IPS DF 19.7 (cell line): ENCODE data around the gene SHISAL1.
"Not testable (repeated sequence)": the region's sequence is repeated elsewhere in the genome, so short reads cannot be mapped to it uniquely, and the experiment has no call there.

Source experiments
- DNase-seq: peaks from one replicate; pipeline ENCODE4 v3.0.0-alpha.2; 2013; ENCODE audit warnings: low read depth, low spot score

The SHISAL1 gene

GRCh38 chr22:44328762-44329161, 16.0 kb upstream of the SHISAL1 start:
- no peak for DNase-seq

DNA sequence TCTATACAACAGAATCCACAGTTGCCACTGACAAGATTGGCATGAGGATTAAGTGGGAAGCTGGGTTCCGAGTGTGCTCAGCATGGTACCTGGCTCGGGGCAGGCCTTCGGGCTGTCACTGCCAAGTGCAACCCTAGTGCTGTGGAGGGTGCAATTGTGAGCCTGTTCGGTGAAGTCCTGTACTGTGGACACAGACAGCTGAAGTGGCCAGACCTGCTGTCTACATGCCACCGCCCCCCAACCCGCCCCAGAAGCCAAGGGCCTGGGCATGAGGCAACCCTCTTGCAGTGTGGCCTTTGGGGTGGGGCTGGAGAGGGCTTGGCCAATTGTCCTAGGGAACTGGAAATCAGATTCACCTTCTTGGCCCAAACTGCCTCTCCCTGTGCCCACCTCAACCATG, 15.6 kb upstream of the SHISAL1 start:
- DNase-seq = no peak

GRCh38 chr22:44326491-44326885, 13.7 kb upstream of the SHISAL1 start:
- DNase-seq = no peak

DNA sequence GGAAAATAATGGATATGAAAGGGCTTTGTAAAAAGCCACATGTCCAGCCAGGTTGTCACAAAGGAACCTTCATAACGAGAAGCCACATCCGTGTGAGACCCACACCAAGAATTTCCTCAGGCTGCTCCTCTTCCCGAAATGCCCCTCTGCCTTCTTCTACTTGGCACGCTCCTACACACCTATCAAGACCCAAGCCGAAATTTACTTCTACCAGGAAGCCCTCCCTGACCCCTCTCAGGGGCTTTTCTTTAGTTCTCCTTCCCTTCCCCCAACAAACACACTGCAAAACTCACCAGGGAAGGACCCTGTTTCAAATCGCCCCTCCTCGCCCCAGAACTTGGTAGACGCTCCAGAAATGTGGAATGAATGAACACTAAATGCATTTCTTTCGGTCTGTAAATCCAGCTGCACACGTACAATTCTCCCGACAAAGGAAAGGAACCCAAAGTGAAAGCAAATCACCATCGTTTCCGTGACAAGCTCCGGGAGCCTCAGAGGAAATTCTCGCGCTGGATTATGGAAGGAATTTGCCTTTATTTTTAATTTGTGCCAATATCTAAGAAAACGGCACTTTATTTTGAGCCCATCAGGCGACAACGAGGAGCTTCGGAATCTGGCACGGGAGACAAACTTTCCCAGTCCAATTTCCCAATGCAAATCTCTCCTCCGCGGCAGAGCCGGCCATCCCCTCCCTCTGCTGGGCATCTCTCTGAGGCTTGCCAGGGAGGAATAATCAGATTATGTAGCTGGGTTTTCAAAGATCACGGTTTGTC, 13.2 kb upstream of the SHISAL1 start:
- DNase-seq = no peak

- not testable (repeated sequence) for DNase-seq
Measured at GRCh38 chr22:44323140-44323790, 10.5 kb upstream of the SHISAL1 start.

DNA sequence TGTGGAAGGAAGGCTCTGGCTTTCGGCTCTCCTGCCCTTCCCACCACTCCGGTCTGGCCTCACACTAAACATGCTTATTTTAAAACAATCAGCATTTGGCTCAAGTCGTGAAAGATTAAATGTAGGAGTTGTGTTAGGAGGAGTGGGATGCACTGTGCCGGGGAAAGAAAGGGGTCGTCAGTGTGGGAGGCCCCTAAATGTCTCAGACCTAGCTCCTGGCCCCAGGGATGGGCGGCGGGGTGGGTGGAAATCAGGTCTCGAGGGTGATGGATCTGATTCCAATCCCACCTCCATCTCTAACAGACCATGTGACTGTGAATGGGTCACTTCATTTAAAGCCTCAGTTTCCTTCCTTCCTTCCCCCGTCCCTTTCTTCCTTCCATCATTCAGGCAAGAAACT, 6.9 kb upstream of the SHISAL1 start:
- DNase-seq = no peak

GRCh38 chr22:44318751-44319150, 6.0 kb upstream of the SHISAL1 start:
- no peak for DNase-seq

- DNase-seq = no peak
Measured at GRCh38 chr22:44317886-44318637, 5.3 kb upstream of the SHISAL1 start.

DNA sequence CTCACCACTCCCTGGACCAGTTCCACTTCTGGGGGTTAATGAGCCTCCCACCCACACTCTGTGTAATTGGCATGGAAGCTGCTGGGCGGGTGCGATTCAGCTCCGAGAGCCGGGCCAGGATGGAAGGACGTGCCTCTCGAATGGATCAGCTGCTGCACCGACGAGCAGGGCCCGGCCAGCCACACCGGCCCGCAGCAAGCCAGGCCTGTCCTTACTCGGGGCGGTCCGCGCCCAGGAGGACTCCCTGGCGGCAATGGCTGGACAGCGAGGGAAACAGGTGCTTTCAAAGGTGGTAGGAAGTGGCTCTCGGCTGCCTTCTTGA, 4.3 kb upstream of the SHISAL1 start:
- no peak for DNase-seq

DNA sequence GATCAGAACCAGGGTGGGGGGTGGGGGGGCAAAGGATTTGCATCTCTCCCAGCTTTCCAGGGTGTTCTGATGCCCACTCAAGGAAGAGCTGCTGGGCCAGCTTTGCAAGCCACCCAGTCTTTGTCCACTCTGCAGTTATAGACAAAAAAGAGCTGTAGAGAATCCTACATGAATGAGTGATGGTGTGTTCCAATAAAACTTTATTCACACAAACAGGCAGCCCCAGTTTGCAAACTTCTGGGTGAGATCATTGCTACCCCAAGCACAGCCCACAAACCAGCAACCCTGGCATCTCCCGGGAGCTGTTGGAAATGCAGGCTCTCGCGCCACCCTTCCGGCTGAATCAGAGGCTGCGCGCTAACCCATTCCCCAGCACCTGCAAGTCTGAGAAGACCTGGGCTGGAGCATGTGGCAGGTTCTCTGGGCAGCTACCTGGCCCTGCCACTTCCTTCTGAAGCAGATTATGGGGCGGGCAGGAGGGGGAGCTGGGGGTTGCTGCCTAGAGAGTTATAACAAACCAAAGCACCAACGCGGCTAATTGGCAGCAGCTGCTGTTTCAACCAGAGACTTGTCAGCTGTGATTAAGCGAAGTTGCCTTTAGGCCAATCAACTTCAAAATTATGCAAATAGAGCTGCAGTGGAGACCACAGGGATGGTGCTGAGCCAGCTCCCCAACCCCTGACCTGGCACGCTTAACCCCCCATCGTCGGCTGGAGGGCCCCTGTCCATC, 3.8 kb upstream of the SHISAL1 start:
- DNase-seq = no peak

DNA sequence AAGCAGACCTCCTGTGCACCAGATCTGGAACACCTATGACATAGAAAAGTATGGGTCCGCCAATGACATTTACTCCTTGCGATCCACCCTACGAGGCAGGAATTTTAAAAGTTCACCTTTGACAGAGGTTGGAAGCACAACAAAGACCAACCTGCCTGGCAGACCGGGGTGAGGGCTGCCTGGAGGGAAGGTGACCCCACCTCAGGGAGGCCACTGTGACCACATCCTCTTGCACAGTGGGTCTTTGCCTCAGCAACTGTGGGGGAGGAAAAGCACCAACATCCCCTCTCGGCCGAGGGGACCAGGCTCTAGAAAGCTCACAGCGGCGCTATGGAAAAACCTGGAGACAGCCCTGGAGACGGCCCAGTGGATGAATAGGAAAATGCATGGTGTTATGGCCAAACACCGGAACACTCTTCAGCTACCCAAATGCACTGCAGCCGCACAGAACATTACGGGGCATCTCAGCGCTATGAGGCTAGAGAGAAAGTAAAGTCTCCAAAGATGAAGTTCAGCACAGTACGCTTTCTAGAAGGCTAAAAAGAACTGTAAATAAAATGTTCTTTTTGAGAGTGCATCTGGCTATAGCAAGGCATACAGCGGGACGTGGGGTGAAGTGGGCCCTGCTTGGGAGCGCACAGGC, 1.8 kb upstream of the SHISAL1 start:
- DNase-seq = no peak

DNA sequence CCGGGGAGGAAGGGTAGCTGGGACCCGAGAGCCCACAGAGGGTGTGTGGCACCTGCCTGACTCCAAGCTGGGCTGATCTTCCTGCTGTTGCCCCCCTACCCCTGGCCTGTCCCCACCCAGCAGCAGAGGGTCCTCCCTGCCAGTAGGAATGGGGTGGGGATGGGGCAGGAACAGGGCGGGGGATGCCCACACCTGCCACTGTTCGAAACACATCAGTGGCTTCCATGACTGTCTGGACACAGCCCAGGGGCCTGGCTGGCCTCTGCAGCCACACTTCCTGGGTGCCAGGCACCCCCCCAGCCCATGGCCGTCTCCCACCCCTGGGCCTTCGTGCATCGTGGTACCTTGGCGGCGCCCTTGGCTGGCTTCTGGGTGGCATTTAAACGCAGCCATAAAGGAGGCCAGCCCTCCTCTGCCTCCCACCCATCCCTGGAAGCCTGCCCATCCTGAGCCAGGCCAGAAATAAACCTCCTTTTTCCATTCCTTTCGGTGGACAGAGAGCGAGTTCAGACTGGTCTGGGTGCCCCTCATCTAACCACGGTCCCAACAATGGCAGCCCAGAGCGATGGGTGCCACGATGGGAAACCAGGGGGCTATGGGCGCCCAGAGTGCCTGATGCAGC, 745 bp upstream of the SHISAL1 start:
- no peak for DNase-seq

DNA sequence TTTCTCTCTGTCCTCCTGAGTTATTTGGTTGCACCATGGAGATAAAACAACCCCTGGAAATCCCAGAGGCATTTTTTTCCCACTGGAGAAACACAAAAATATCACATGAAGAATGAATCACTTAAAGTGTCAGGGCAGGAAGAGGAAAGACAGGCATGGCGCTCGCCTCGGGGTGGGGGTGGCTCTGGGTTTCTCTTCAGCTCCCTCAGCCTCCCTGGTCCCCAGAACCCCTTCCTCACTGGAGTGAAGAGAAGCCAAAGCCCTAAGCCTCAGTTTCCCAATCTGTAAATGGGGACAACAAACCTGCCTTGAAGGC, 938 bp downstream of the SHISAL1 start:
- no peak for DNase-seq

DNA sequence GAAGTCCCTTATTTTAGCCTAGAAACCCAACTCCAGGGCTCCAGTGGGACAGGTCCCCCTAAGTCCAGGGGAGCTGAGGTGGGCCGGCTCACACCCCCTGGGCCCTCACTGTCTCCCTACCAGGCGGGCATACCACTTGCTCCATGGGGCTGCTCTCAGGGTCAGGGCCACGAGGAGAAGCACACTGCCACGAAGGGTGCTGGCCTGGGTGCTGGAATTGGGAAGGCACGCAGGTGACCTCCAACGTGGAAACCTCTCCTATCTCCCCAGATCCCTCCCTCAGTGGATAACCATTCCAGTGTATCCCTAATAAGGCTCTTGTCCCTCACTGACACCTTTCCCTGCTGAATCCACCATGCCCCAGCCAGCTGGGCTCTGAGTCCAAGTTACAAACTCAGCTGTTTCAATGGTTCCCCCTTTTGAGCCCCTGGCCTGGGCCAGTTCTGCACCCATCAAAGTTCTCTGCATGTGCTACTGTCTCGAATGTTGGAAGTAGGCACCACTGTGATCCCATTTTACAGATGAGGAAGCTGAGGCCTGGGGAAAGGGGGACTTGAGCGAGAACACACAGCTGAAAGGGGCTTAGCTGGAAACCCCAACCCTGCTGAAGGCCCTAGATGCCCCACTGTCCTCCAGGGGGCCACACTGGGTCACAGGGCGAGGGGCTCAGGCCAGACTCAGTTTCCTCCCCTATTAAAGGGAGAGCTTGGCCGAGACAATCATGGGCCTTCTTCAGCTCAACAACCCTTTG, 1.5 kb downstream of the SHISAL1 start:
- no peak for DNase-seq

- no peak for DNase-seq
Measured at GRCh38 chr22:44309647-44310046, 3.1 kb downstream of the SHISAL1 start.

DNA sequence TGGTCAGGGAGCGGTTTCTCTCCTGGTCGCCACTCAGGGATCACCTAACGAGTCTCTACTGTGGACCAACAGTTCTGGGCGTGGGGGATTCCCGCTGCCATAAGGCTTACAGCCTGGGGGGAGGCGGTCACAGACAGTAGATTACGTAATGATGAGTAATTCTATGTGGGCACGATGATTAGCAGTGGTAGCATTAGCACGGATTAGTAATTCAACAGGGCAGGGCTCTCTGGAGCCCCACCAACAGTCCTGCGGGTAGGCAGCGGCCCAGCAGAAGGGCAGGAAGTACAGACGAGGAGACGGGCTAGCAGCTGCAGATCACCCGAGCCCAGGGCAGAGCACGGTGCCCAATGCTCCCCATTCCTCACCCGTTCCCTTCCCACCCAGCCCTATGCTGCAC, 3.6 kb downstream of the SHISAL1 start:
- DNase-seq = no peak

GRCh38 chr22:44307509-44308169, 5.1 kb downstream of the SHISAL1 start:
- DNase-seq = no peak

DNA sequence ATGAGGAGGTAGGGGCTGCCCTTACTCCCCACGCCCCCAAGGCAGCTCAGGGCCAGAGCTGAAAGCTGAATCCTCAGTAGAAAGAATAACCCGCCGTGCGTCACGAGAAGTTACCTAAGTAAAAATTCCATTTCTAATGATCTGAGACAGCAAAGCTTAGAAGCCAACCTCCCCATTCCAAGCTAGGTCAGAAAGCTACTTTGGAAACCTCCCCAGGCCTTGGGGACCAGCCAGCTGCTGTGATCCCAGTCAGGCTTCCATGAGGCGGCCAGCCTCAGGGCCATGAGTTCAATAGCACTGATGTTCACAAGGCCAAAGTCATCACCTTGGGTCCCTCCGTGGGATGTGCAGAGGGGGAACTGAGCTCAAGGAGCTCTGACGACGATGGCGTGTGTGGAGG, 6.9 kb downstream of the SHISAL1 start:
- no peak for DNase-seq

GRCh38 chr22:44305455-44305854, 7.3 kb downstream of the SHISAL1 start:
- DNase-seq = no peak

GRCh38 chr22:44304911-44305310, 7.8 kb downstream of the SHISAL1 start:
- no peak for DNase-seq
